Smooth muscle cell (in vitro differentiated cells): ENCODE measurements around the gene DRD3. TPM values are rescaled to one million over a fixed set of nuclear protein-coding genes. Genes with fewer than 3 reads are reported as not detected.

ENCODE experiments used
- DNase-seq: peaks from one replicate; lab custom pipeline; 2025; ENCODE audit not compliant: unreplicated experiment; lab: John Stamatoyannopoulos, UW
- H2AFZ ChIP-seq: fragments of 200-600 bp; sonication (generic); 2 replicates; pipeline ENCODE4 v1.6.0; 2016; ENCODE audit warnings: antibody characterized with exemption, low read depth, mild to moderate bottlenecking
- H3F3A ChIP-seq: fragments of 200-600 bp; sonication (generic); 2 replicates; pipeline ENCODE4 v1.6.0; 2017; ENCODE audit warnings: antibody characterized with exemption, low read depth
- H3K27ac ChIP-seq: fragments of 200-600 bp; sonication (generic); 2 replicates; pipeline ENCODE4 v1.5.1; 2016; ENCODE audit warnings: low read depth, mild to moderate bottlenecking
- H3K27me3 ChIP-seq: fragments of 200-600 bp; sonication (generic); 2 replicates; pipeline ENCODE4 v1.6.1; 2016; ENCODE audit warnings: low read depth, mild to moderate bottlenecking
- H3K36me3 ChIP-seq: fragments of 200-600 bp; sonication (generic); 2 replicates; pipeline ENCODE4 v1.5.1; 2016; ENCODE audit warnings: low read depth
- H3K4me1 ChIP-seq: fragments of 200-600 bp; sonication (generic); 2 replicates; pipeline ENCODE4 v1.5.1; 2016; ENCODE audit warnings: low read depth
- H3K4me2 ChIP-seq: fragments of 200-600 bp; sonication (generic); 2 replicates; pipeline ENCODE4 v1.6.0; 2016; ENCODE audit warnings: mild to moderate bottlenecking
- H3K4me3 ChIP-seq: fragments of 200-600 bp; sonication (generic); 2 replicates; pipeline ENCODE4 v1.5.1; 2016; ENCODE audit warnings: mild to moderate bottlenecking
- H3K79me2 ChIP-seq: fragments of 200-600 bp; sonication (generic); 2 replicates; pipeline ENCODE4 v1.6.0; 2016; ENCODE audit warnings: low read depth, mild to moderate bottlenecking
- H3K9ac ChIP-seq: fragments of 200-600 bp; sonication (generic); 2 replicates; pipeline ENCODE4 v1.6.0; 2016; ENCODE audit warnings: low read depth
- H3K9me3 ChIP-seq: fragments of 200-600 bp; sonication (generic); replicated peaks from 2 replicates; pipeline ENCODE4 v1.5.1; 2016; ENCODE audit warnings: low read depth
- H4K20me1 ChIP-seq: fragments of 200-600 bp; sonication (generic); 2 replicates; pipeline ENCODE4 v1.6.0; 2016; ENCODE audit warnings: low read depth
- CTCF ChIP-seq: fragments of 200-600 bp; sonication (generic); IDR thresholded peaks from 2 replicates; pipeline ENCODE4 v1.5.1; 2017; ENCODE audit warnings: borderline replicate concordance, mild to moderate bottlenecking, antibody characterized with exemption; ENCODE audit not compliant: insufficient read depth, poor library complexity, severe bottlenecking
- WGBS: methylation state at CpG from one replicate; pipeline ENCODE4 v1.1.7; 2016; ENCODE audit warnings: low lambda C conversion rate; 5-methylcytosine and 5-hydroxymethylcytosine counted together
- polyA plus RNA-seq: library from polyadenylated mRNA; unstranded; fragments of >200 nt; fragmentation: Nextera tagmentation; extraction: Ambion mirVana; gene quantifications from 2 replicates; pipeline ENCODE4 v1.2.1, GENCODE V29; 2016
- total RNA-seq: library from RNA; depleted of rRNA; stranded (reverse); fragments of >200 nt; gene quantifications from 2 replicates; pipeline ENCODE4 v1.2.3, GENCODE V29; 2014

DRD3 gene
- total and polyA plus RNA-seq, 2 experiments from 2014 or later, result not detected

GRCh38 chr3:114221881-114222264 is 43.0 kb upstream of the DRD3 start:
- DNase-seq, result no peak
- H3K27ac ChIP-seq, result no peak overlapping the region
- H3K4me2 ChIP-seq, result no peak overlapping the region
- no peaks in the 10 kb centered on the region for H3K79me2 ChIP-seq
- H3F3A ChIP-seq, result no peaks in the 10 kb centered on the region
- H3K36me3 ChIP-seq, result no peaks in the 10 kb centered on the region
- TF ChIP-seq CTCF, result no peak
- H3K27me3 ChIP-seq, result no peaks in the 10 kb centered on the region
- WGBS, result 90% methylated on average over 1 of the region's 1 CpG
- no peak overlapping the region for H2AFZ ChIP-seq
- no peaks in the 10 kb centered on the region for H3K4me1 ChIP-seq
- H3K4me3 ChIP-seq, result no peak overlapping the region
- no peak overlapping the region for H3K9ac ChIP-seq
- no peaks in the 10 kb centered on the region for H4K20me1 ChIP-seq
- H3K9me3 ChIP-seq, result no peaks in the 10 kb centered on the region

GRCh38 chr3:114221165-114221880 is 42.5 kb upstream of the DRD3 start:
- Histone ChIP-seq H3K4me1 (no peaks in the 10 kb centered on the region), H3K4me2 (no peak overlapping the region), H3K36me3 (no peaks in the 10 kb centered on the region), H3K9me3 (no peaks in the 10 kb centered on the region), H3K27me3 (no peaks in the 10 kb centered on the region), H3K27ac (no peak overlapping the region), H3K4me3 (no peak overlapping the region), H2AFZ (no peak overlapping the region), H3K79me2 (no peaks in the 10 kb centered on the region), H3K9ac (no peak overlapping the region), H4K20me1 (no peaks in the 10 kb centered on the region), H3F3A (no peaks in the 10 kb centered on the region)
- no peak for DNase-seq
- no peak for TF ChIP-seq CTCF
- 82% methylated on average over 9 of the region's 9 CpGs for WGBS

- no peaks in the 10 kb centered on the region for H3K4me1 ChIP-seq
- H2AFZ ChIP-seq, result no peak overlapping the region
- TF ChIP-seq CTCF, result no peak
- no peaks in the 10 kb centered on the region for H3K27me3 ChIP-seq
- H3F3A ChIP-seq, result no peaks in the 10 kb centered on the region
- no peak overlapping the region for H3K4me2 ChIP-seq
- H4K20me1 ChIP-seq, result no peaks in the 10 kb centered on the region
- no peak overlapping the region for H3K9ac ChIP-seq
- H3K9me3 ChIP-seq, result no peaks in the 10 kb centered on the region
- H3K27ac ChIP-seq, result no peak overlapping the region
- H3K4me3 ChIP-seq, result no peak overlapping the region
- 57% methylated on average over 2 of the region's 2 CpGs for WGBS
- no peaks in the 10 kb centered on the region for H3K79me2 ChIP-seq
- no peak for DNase-seq
- no peaks in the 10 kb centered on the region for H3K36me3 ChIP-seq
These were observed 40.9 kb upstream of the DRD3 start for GRCh38 chr3:114219741-114220140.

- WGBS, result 89% methylated on average over 12 of the region's 12 CpGs
- Histone ChIP-seq H3K4me2 (no peak overlapping the region), H2AFZ (no peak overlapping the region)
These were observed 39.8 kb upstream of the DRD3 start for GRCh38 chr3:114218578-114219185.

More at GRCh38 chr3:114218578-114219185, 39.8 kb upstream of the DRD3 start:
- no peak for DNase-seq
- no peak for TF ChIP-seq CTCF
- Histone ChIP-seq H4K20me1 (no peaks in the 10 kb centered on the region), H3K9me3 (no peaks in the 10 kb centered on the region), H3K79me2 (no peaks in the 10 kb centered on the region), H3K9ac (no peak overlapping the region), H3F3A (no peaks in the 10 kb centered on the region), H3K27ac (no peak overlapping the region), H3K4me3 (no peak overlapping the region), H3K36me3 (no peaks in the 10 kb centered on the region), H3K4me1 (no peaks in the 10 kb centered on the region), H3K27me3 (no peaks in the 10 kb centered on the region)
